Adipocyte (in vitro differentiated cells): ENCODE measurements around the gene SLC45A1.

Experiments
- DNase-seq: peaks from one replicate; pipeline ENCODE4 v3.0.0-alpha.2; 2015; ENCODE audit warnings: low read depth
- H3K27me3 ChIP-seq: replicated peaks from 2 replicates; pipeline ENCODE4 v1.7.0; 2013; ENCODE audit warnings: mild to moderate bottlenecking, low read length, moderate library complexity; ENCODE audit not compliant: control insufficient read depth, insufficient read depth
- H3K36me3 ChIP-seq: 2 replicates; pipeline ENCODE4 v1.7.0; 2013; ENCODE audit warnings: low read length, mild to moderate bottlenecking, moderate library complexity; ENCODE audit not compliant: control insufficient read depth, insufficient read depth, severe bottlenecking
- H3K4me1 ChIP-seq: 2 replicates; pipeline ENCODE4 v1.7.0; 2013; ENCODE audit warnings: mild to moderate bottlenecking, low read length, moderate library complexity; ENCODE audit not compliant: control insufficient read depth, insufficient read depth
- H3K4me3 ChIP-seq: 2 replicates; pipeline ENCODE4 v1.7.0; 2013; ENCODE audit warnings: mild to moderate bottlenecking, low read length, moderate library complexity
- H3K9ac ChIP-seq: 2 replicates; pipeline ENCODE4 v1.7.0; 2013; ENCODE audit warnings: mild to moderate bottlenecking, low read length, moderate library complexity
- H3K9me3 ChIP-seq: 2 replicates; pipeline ENCODE4 v1.7.0; 2013; ENCODE audit warnings: mild to moderate bottlenecking, low read length, moderate library complexity; ENCODE audit not compliant: control insufficient read depth

Gene SLC45A1

GRCh38 chr1:8339203-8339600 is 21.3 kb downstream of the SLC45A1 start:
- DNase-seq, result no peak
- Histone ChIP-seq H3K9me3 (no peaks in the 10 kb centered on the region), H3K4me1 (peaks cover 17% of the 10 kb centered on the region), H3K9ac (no peak overlapping the region), H3K36me3 (no peaks in the 10 kb centered on the region), H3K27me3 (no peaks in the 10 kb centered on the region), H3K4me3 (no peak overlapping the region)

- H3K4me1 ChIP-seq, result peaks cover 18% of the 10 kb centered on the region
- no peaks in the 10 kb centered on the region for H3K9me3 ChIP-seq
- no peak for DNase-seq
- no peak overlapping the region for H3K9ac ChIP-seq
- H3K36me3 ChIP-seq, result no peaks in the 10 kb centered on the region
- no peaks in the 10 kb centered on the region for H3K27me3 ChIP-seq
- no peak overlapping the region for H3K4me3 ChIP-seq
Observed at GRCh38 chr1:8340448-8340847, 22.5 kb downstream of the SLC45A1 start.

GRCh38 chr1:8342325-8342724 is 24.4 kb downstream of the SLC45A1 start:
- peak; percentile 16 for DNase-seq
- H3K9me3 ChIP-seq, result no peaks in the 10 kb centered on the region
- peaks cover 18% of the 10 kb centered on the region for H3K4me1 ChIP-seq
- no peaks in the 10 kb centered on the region for H3K27me3 ChIP-seq
- H3K9ac ChIP-seq, result no peak overlapping the region
- H3K36me3 ChIP-seq, result no peaks in the 10 kb centered on the region
- H3K4me3 ChIP-seq, result no peak overlapping the region

- H3K36me3 ChIP-seq, result no peaks in the 10 kb centered on the region
Observed at GRCh38 chr1:8343044-8343443, 25.1 kb downstream of the SLC45A1 start.

GRCh38 chr1:8343464-8344001 is 25.6 kb downstream of the SLC45A1 start:
- Histone ChIP-seq H3K4me1 (peaks cover 18% of the 10 kb centered on the region), H3K36me3 (no peaks in the 10 kb centered on the region), H3K9me3 (no peaks in the 10 kb centered on the region), H3K9ac (peak overlapping the region; percentile 81), H3K27me3 (no peaks in the 10 kb centered on the region), H3K4me3 (peak overlapping the region; percentile 54)
- DNase-seq, result peak; percentile 96

More at GRCh38 chr1:8343044-8343443, 25.1 kb downstream of the SLC45A1 start:
- Histone ChIP-seq H3K27me3 (no peaks in the 10 kb centered on the region), H3K9me3 (no peaks in the 10 kb centered on the region), H3K4me3 (peak overlapping the region; percentile 54), H3K4me1 (peaks cover 18% of the 10 kb centered on the region), H3K9ac (peak overlapping the region; percentile 81)
- DNase-seq, result no peak

- no peak overlapping the region for H3K4me3 ChIP-seq
- no peaks in the 10 kb centered on the region for H3K9me3 ChIP-seq
- H3K4me1 ChIP-seq, result peaks cover 21% of the 10 kb centered on the region
- DNase-seq, result no peak
- no peaks in the 10 kb centered on the region for H3K36me3 ChIP-seq
- H3K9ac ChIP-seq, result no peak overlapping the region
- no peaks in the 10 kb centered on the region for H3K27me3 ChIP-seq
Observed at GRCh38 chr1:8344893-8345507, 27.1 kb downstream of the SLC45A1 start.

GRCh38 chr1:8345621-8346415 is 27.9 kb downstream of the SLC45A1 start:
- Histone ChIP-seq H3K4me1 (peaks cover 24% of the 10 kb centered on the region), H3K27me3 (no peaks in the 10 kb centered on the region), H3K9me3 (no peaks in the 10 kb centered on the region), H3K4me3 (no peak overlapping the region), H3K36me3 (no peaks in the 10 kb centered on the region), H3K9ac (no peak overlapping the region)
- DNase-seq, result no peak

GRCh38 chr1:8347635-8348034 is 29.7 kb downstream of the SLC45A1 start:
- DNase-seq, result no peak
- Histone ChIP-seq H3K4me3 (no peak overlapping the region), H3K36me3 (peaks cover 7% of the 10 kb centered on the region), H3K4me1 (peaks cover 24% of the 10 kb centered on the region), H3K27me3 (no peaks in the 10 kb centered on the region), H3K9me3 (no peaks in the 10 kb centered on the region), H3K9ac (no peak overlapping the region)

- DNase-seq, result no peak
- Histone ChIP-seq H3K4me3 (no peak overlapping the region), H3K27me3 (no peaks in the 10 kb centered on the region), H3K9ac (no peak overlapping the region), H3K4me1 (peaks cover 24% of the 10 kb centered on the region), H3K9me3 (no peaks in the 10 kb centered on the region), H3K36me3 (peaks cover 13% of the 10 kb centered on the region)
Observed at GRCh38 chr1:8348047-8348776, 30.3 kb downstream of the SLC45A1 start.

- Histone ChIP-seq H3K27me3 (no peaks in the 10 kb centered on the region), H3K9ac (no peak overlapping the region), H3K4me1 (peaks cover 26% of the 10 kb centered on the region), H3K36me3 (peaks cover 20% of the 10 kb centered on the region), H3K4me3 (no peak overlapping the region), H3K9me3 (no peaks in the 10 kb centered on the region)
- DNase-seq, result peak; percentile 78
Observed at GRCh38 chr1:8348777-8349472, 31.0 kb downstream of the SLC45A1 start.
